B cell (primary cell): ENCODE measurements around the gene APOL3.

Experiments
- EZH2 ChIP-seq: IDR thresholded peaks from 2 replicates; pipeline ENCODE4 v1.6.1; 2012; ENCODE audit warnings: borderline replicate concordance, low read depth, mild to moderate bottlenecking, moderate library complexity, low read length; ENCODE audit not compliant: insufficient read depth, poor library complexity, severe bottlenecking
- TF ChIP-seq, protein P1 (sequence below): fragments of 200-600 bp; IDR thresholded peaks from one replicate; pipeline ENCODE4 v1.8.0; 2022; ENCODE audit warnings: antibody characterized with exemption, mild to moderate bottlenecking

DNA sequence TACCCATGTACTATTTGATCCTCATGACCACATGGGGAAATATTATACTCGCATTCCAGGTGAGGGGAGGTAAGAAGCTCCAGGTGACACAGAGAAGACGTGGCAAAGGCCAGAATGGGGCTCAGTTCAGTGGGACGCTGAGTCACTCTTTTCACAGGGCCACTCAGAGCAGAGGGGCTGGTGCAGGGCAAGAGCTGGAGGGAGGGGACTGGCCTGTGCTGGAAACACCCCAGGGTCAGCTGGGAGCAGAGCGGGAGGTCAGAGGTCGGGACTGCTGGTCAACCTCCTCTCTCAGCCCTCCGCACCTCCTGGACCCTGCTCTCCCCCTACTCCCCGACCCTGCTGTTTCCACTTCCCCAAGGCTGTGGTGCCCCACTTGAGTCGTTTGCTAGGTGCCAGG lies 12.1 kb downstream of the APOL3 start:
- TF ChIP-seq, protein P1, sequence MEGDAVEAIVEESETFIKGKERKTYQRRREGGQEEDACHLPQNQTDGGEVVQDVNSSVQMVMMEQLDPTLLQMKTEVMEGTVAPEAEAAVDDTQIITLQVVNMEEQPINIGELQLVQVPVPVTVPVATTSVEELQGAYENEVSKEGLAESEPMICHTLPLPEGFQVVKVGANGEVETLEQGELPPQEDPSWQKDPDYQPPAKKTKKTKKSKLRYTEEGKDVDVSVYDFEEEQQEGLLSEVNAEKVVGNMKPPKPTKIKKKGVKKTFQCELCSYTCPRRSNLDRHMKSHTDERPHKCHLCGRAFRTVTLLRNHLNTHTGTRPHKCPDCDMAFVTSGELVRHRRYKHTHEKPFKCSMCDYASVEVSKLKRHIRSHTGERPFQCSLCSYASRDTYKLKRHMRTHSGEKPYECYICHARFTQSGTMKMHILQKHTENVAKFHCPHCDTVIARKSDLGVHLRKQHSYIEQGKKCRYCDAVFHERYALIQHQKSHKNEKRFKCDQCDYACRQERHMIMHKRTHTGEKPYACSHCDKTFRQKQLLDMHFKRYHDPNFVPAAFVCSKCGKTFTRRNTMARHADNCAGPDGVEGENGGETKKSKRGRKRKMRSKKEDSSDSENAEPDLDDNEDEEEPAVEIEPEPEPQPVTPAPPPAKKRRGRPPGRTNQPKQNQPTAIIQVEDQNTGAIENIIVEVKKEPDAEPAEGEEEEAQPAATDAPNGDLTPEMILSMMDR = no peak
- TF ChIP-seq EZH2 = no peak
